Duodenal mucosa (tissue), 2 donors: ENCODE data around the gene CHST6.
"Not testable (repeated sequence)": the region's sequence is repeated elsewhere in the genome, so short reads cannot be mapped to it uniquely, and the experiment has no call there.

Source experiments
- H3K27ac ChIP-seq: one replicate; pipeline ENCODE4 v1.7.0; 2013; ENCODE audit warnings: low read depth, low read length
- H3K27me3 ChIP-seq, 2 donors: one replicate each; pipeline ENCODE4 v1.7.0; 2013; ENCODE audit warnings: low read length in 2 of 2, control low read depth in 1 of 2; ENCODE audit not compliant: insufficient read depth in 2 of 2, control insufficient read depth in 1 of 2
- H3K36me3 ChIP-seq, 2 donors: one replicate each; pipeline ENCODE4 v1.7.0; 2013; ENCODE audit warnings: low read length in 2 of 2, control low read depth in 1 of 2; ENCODE audit not compliant: insufficient read depth in 2 of 2, control insufficient read depth in 1 of 2
- H3K4me1 ChIP-seq, 2 donors: one replicate each; pipeline ENCODE4 v1.7.0; 2013; ENCODE audit warnings: low read length in 2 of 2, control low read depth in 1 of 2; ENCODE audit not compliant: insufficient read depth in 2 of 2, control insufficient read depth in 1 of 2
- H3K4me3 ChIP-seq, 2 donors: one replicate each; pipeline ENCODE4 v1.7.0; 2013; ENCODE audit warnings: low read length in 2 of 2, low read depth in 1 of 2
- H3K9ac ChIP-seq, 2 donors: one replicate each; pipeline ENCODE4 v1.7.0; 2013; ENCODE audit warnings: low read length in 2 of 2, low read depth in 1 of 2
- H3K9me3 ChIP-seq, 2 donors: one replicate each; pipeline ENCODE4 v1.7.0; 2013; ENCODE audit warnings: low read length in 2 of 2, control low read depth in 1 of 2; ENCODE audit not compliant: control insufficient read depth in 1 of 2

Gene CHST6

DNA sequence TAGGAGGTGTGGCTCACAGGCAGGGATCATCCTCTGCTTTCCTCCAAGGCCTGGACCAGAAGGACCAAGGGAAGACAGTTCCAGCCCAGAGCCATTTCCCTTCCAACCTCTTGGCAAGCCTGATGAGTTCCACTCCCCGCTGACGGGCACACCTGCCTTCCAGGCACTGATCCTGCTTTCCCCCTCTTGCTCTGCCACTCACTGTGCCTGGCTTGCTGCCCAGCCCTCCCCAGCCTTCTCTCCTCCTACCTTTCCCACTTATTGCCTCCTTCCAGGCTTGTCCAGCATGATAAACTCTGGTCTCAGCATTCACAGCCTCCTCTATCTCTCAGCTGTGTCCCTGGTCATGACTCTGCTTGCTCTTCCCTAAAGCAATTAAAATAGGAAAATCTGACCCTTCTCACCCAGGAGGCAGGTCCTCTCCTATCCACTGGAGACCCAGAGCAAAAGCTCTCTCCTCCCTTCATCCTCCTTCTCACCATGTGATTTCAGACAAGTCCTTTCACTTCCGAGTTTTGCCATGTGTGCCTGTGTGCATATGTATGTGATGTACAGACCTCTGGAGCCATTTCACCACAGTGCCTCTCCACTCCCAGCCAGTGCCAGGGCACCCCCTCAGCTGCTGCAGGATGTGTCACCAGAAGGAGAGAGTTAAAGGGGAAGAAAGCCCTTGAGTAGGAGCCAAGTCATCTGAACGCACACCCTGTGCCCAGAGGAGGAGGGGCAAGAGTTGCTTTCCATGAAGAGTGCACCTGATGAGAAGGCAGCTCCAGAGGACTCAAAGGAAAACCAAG lies 17.4 kb downstream of the CHST6 start:
- H3K36me3 ChIP-seq = no peaks in the 10 kb centered on the region
- peaks cover 7 to 8% of the 10 kb centered on the region in 2 donors for H3K4me1 ChIP-seq
- H3K27ac ChIP-seq = no peak overlapping the region
- H3K4me3 ChIP-seq = no peak overlapping the region
- no peaks in the 10 kb centered on the region for H3K9me3 ChIP-seq
- H3K27me3 ChIP-seq = no peaks in the 10 kb centered on the region
- no peak overlapping the region for H3K9ac ChIP-seq

DNA sequence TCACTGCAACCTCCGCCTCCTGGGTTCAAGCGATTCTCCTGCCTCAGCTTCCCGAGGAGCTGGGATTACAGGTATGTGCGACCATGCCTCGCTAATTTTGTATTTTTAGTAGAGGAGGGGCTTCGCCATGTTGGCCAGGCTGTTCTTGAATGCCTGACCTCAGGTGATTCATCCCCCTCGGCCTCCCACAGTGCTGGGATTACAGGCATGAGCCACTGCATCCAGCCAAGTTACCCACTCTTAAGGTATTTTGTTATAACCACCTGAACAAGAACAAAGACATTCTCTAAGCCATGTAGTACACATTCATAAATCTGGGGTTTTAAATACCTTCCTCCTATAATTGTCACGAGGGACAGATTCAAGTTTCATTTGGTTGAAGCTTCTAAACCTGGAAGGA lies 18.4 kb downstream of the CHST6 start:
- Histone ChIP-seq H3K4me1 (peaks cover 7 to 8% of the 10 kb centered on the region in 2 donors), H3K27me3 (no peaks in the 10 kb centered on the region), H3K27ac (no peak overlapping the region), H3K9ac (no peak overlapping the region), H3K36me3 (no peaks in the 10 kb centered on the region), H3K9me3 (no peaks in the 10 kb centered on the region), H3K4me3 (no peak overlapping the region)

DNA sequence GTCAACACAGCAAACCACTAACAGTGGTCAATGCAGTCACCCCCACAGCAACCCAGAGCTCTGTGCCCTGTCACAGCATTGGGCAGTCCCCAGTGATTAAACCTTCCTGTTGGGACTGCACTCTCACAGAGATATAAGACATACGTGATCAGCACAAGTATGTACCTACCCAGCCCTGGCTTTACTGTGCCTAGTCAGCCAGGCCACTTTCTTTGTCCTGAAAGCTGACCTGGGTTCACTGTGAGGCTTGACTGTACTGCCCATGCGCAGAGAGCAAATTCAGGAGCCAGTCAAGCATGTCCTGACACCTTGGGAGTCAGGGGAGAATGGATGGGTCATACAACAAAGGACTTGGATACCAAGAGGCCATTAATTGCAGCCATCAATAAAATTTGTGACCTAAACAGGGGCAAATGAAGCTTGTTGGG lies 19.8 kb downstream of the CHST6 start:
- no peaks in the 10 kb centered on the region for H3K36me3 ChIP-seq

GRCh38 chr16:75472908-75473877 lies 22.0 kb downstream of the CHST6 start:
- peaks cover 6% of the 10 kb centered on the region in 2 donors for H3K4me1 ChIP-seq
- no peaks in the 10 kb centered on the region for H3K27me3 ChIP-seq
- no peak overlapping the region for H3K27ac ChIP-seq
- H3K36me3 ChIP-seq = no peaks in the 10 kb centered on the region
- H3K4me3 ChIP-seq = no peak overlapping the region
- no peaks in the 10 kb centered on the region for H3K9me3 ChIP-seq
- H3K9ac ChIP-seq = no peak overlapping the region

More for the DNA sequence above, 19.8 kb downstream of the CHST6 start:
- H3K27me3 ChIP-seq = no peaks in the 10 kb centered on the region
- H3K4me3 ChIP-seq = no peak overlapping the region
- no peaks in the 10 kb centered on the region for H3K9me3 ChIP-seq
- H3K4me1 ChIP-seq = peaks cover 7 to 8% of the 10 kb centered on the region in 2 donors
- H3K27ac ChIP-seq = no peak overlapping the region
- no peak overlapping the region for H3K9ac ChIP-seq

GRCh38 chr16:75471723-75472633 lies 23.3 kb downstream of the CHST6 start:
- Histone ChIP-seq H3K4me1 (no peaks in the 10 kb centered on the region), H3K9me3 (no peaks in the 10 kb centered on the region), H3K4me3 (no peak overlapping the region), H3K9ac (no peak overlapping the region), H3K27me3 (no peaks in the 10 kb centered on the region), H3K36me3 (no peaks in the 10 kb centered on the region), H3K27ac (no peak overlapping the region)

GRCh38 chr16:75466760-75467159 lies 28.5 kb downstream of the CHST6 start:
- H3K9me3 ChIP-seq = no peaks in the 10 kb centered on the region
- no peak overlapping the region for H3K9ac ChIP-seq
- no peaks in the 10 kb centered on the region for H3K27me3 ChIP-seq
- no peak overlapping the region for H3K27ac ChIP-seq
- H3K4me3 ChIP-seq = no peak overlapping the region
- H3K4me1 ChIP-seq = peaks cover 8 to 13% of the 10 kb centered on the region in 2 donors
- no peaks in the 10 kb centered on the region for H3K36me3 ChIP-seq

DNA sequence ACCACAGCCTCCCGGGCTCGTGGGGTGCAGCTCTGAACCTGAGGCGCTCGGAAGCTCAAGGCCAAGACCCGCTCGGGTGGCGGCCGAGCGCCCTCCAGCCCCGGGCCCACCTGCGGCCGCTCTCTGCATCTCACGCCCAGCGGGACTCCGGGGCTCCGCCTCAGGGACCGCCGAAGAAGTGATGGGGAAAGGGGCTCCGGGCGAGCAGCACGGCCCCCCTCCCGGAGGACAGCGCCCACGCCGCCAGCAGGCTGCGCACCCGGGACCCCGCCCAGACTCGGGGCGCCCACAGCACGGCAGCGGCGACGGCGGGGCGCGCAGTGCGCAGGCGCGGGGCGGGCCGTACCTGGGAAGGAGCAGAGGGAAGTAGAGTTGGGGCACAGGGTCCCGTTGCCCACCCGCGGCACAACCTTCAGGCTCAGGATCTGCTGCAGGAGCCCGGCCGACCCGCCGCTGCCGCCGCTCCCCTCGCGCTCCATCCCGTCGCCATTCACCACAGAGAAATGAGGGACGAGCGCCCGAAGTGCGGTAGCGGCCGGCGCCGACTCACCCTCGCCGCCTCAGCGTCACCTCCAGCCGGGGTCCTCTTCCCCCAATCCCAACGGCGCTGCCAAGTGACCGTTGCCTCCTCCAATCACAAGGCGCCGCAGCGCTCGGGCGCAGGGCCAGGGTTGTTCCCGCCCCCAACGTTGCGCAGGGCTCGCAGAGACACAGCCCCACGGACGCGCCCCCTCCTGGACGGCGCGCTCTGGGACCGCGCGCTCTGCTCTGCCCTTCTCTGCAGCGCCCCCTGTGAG lies 30.9 kb downstream of the CHST6 start, which contains the start of gene TMEM170A:
Gene TMEM170A (minus strand): TSS at position 568 of the 797 bp plus-strand sequence. CDS start 89 bp downstream, at position 479.
- H3K4me1 ChIP-seq = peaks cover 29 to 35% of the 10 kb centered on the region in 2 donors
- H3K36me3 ChIP-seq = no peaks in the 10 kb centered on the region
- no peaks in the 10 kb centered on the region for H3K27me3 ChIP-seq
- peak within 1 kb of the TSS; percentile 83 to 85 for H3K4me3 ChIP-seq
- peak within 1 kb of the TSS; percentile 66 to 84 for H3K9ac ChIP-seq
- H3K27ac ChIP-seq = peak within 1 kb of the TSS; percentile 99
- H3K9me3 ChIP-seq = no peaks in the 10 kb centered on the region

DNA sequence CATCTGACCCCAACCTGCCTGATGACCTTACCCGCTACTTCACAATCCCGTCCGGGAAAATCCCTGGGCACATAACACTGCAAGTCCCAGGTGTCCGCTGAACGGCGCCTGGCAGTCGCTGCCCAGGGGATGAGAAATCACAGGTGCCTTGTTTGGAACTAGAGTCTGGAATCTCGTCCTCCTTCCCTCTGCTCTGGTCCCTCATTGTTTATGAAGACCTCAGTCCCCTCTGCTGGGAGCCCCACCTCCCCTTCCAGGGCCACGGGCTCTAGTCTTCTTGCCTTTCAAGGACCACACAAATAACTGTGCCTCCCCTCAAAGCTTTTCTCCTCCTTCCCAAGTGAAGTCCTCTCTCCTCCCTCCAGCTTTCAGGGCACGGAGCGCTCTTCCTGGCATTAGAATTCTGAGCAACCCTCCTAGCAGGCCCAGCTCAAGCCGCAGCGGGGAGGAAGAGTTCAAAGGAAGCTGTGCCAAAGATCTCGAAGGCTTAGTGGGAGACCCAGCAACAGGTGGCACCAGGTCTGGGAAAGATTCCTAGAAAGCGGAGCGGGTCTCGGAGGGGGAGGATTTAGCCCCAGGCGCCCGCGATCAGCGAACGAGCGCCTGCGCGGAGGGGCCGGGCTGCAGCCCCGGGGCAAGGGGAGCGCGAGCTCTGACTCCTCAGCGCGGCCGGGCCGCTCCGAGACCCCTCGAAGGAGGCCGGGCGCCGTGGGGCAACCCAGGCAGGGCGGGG lies 31.7 kb downstream of the CHST6 start:
- Histone ChIP-seq H3K9ac (peak overlapping the region; percentile 66 to 84), H3K4me1 (peaks cover 33 to 41% of the 10 kb centered on the region in 2 donors), H3K27ac (peak overlapping the region; percentile 99), H3K4me3 (peak overlapping the region; percentile 83 to 85)
- not testable (repeated sequence) for H3K36me3 ChIP-seq, H3K9me3 ChIP-seq, H3K27me3 ChIP-seq
